ENCODE measurements around the gene RUNX2.

The RUNX2 gene

DNA sequence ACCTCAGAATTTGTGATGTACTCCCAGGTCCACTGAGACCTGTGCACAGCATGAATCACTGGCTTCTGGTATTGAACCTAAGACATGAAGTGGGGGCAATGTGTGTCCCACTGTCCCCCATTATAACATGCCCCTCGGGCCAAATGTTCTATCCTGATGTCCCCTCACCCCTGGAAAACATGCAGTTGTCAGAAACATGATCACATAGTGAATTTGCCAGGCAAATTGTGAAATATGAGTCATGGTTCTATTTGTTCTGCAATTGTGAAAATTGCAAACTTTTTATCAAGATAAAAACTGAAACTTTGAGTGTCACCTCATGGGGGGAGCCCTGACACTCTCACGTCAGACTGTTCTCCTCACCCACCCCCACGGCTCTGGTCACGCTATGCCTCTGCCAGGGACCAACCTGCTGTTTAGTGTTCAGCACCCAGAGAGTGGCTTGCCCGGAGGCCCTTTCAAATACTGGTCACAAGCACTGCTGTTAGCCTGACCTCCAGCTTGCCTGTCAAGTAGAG, 382.2 kb downstream of the RUNX2 start:
- no peaks in the 10 kb centered on the region for H3K27me3 ChIP-seq (ENCODE audit: insufficient read depth, poor library complexity, severe bottlenecking)
- no peaks in the 10 kb centered on the region for H3K9me3 ChIP-seq (ENCODE audit: severe bottlenecking)
- no peak for DNase-seq (ENCODE audit: low spot score)
- peak overlapping the region; percentile 31 for H3K27ac ChIP-seq (ENCODE audit: poor library complexity, severe bottlenecking)
- H3K4me3 ChIP-seq (ENCODE audit: severe bottlenecking) = no peak overlapping the region
- peaks cover 19% of the 10 kb centered on the region for H3K4me1 ChIP-seq (ENCODE audit: insufficient read depth, poor library complexity, severe bottlenecking)
- H3K36me3 ChIP-seq (ENCODE audit: low read depth) = no peaks in the 10 kb centered on the region
- TF ChIP-seq, protein P1, sequence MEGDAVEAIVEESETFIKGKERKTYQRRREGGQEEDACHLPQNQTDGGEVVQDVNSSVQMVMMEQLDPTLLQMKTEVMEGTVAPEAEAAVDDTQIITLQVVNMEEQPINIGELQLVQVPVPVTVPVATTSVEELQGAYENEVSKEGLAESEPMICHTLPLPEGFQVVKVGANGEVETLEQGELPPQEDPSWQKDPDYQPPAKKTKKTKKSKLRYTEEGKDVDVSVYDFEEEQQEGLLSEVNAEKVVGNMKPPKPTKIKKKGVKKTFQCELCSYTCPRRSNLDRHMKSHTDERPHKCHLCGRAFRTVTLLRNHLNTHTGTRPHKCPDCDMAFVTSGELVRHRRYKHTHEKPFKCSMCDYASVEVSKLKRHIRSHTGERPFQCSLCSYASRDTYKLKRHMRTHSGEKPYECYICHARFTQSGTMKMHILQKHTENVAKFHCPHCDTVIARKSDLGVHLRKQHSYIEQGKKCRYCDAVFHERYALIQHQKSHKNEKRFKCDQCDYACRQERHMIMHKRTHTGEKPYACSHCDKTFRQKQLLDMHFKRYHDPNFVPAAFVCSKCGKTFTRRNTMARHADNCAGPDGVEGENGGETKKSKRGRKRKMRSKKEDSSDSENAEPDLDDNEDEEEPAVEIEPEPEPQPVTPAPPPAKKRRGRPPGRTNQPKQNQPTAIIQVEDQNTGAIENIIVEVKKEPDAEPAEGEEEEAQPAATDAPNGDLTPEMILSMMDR (IDR thresholded peaks at IDR 0.05; ENCODE audit: poor library complexity, severe bottlenecking) = no peak
- ATAC-seq (ENCODE audit: low read depth) = peak; percentile 70

DNA sequence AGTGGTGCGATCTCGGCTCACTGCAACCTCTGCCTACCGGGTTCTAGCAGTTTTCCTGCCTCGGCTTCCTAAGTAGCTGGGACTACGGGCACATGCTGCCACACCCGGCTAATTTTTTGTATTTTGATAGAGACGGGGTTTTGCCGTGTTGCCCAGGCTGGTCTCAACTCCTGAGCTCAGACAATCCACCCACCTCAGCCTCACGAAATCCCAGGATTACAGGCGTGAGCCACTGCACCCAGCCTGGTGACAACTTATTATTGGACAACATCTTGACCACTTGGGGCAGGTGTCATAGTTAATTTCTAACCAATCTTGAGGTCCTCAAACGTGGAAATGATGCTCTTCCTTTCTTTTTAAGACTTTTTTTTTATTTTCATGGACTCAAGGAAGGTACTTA, 383.9 kb downstream of the RUNX2 start:
- DNase-seq (ENCODE audit: low spot score) (no peak), ATAC-seq (ENCODE audit: low read depth) (no peak)
- H3K27ac ChIP-seq (ENCODE audit: poor library complexity, severe bottlenecking) = no peak overlapping the region
- no peaks in the 10 kb centered on the region for H3K9me3 ChIP-seq (ENCODE audit: severe bottlenecking)
- TF ChIP-seq, protein P1 (IDR thresholded peaks at IDR 0.05; ENCODE audit: poor library complexity, severe bottlenecking) = no peak
- H3K27me3 ChIP-seq (ENCODE audit: insufficient read depth, poor library complexity, severe bottlenecking) = no peaks in the 10 kb centered on the region
- no peak overlapping the region for H3K4me3 ChIP-seq (ENCODE audit: severe bottlenecking)
- H3K36me3 ChIP-seq (ENCODE audit: low read depth) = no peaks in the 10 kb centered on the region
- peaks cover 19% of the 10 kb centered on the region for H3K4me1 ChIP-seq (ENCODE audit: insufficient read depth, poor library complexity, severe bottlenecking)

DNA sequence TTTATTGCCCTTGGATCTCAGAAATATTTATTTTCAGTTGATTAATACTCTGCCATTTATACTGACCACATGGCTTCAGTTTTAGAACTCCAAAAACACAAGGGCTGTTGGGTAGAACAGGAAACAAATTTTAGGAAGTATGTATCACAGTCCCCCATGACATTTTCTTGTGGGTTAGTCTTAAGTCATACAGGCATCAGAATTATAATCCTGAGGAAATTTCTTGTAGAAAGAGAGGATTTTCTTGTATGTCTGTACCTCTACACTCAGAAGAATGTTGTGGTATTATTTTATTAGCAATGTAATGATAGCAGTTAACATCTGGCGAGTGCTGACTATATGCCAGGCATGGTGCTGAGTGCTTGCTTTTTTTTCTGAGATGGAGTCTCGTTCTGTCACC, 384.7 kb downstream of the RUNX2 start:
- Histone ChIP-seq H3K36me3 (ENCODE audit: low read depth) (no peaks in the 10 kb centered on the region), H3K4me1 (ENCODE audit: insufficient read depth, poor library complexity, severe bottlenecking) (peaks cover 19% of the 10 kb centered on the region), H3K9me3 (ENCODE audit: severe bottlenecking) (no peaks in the 10 kb centered on the region), H3K4me3 (ENCODE audit: severe bottlenecking) (no peak overlapping the region), H3K27me3 (ENCODE audit: insufficient read depth, poor library complexity, severe bottlenecking) (no peaks in the 10 kb centered on the region), H3K27ac (ENCODE audit: poor library complexity, severe bottlenecking) (no peak overlapping the region)
- TF ChIP-seq, protein P1 (IDR thresholded peaks at IDR 0.05; ENCODE audit: poor library complexity, severe bottlenecking) = no peak
- ATAC-seq (ENCODE audit: low read depth) (no peak), DNase-seq (ENCODE audit: low spot score) (no peak)

All from RWPE2 (cell line).